ENCODE results near the gene NRP2. TPM values are rescaled to one million over a fixed set of nuclear protein-coding genes. Genes with fewer than 3 reads are reported as not detected.

NRP2 gene
- total and polyA plus RNA-seq, 2 donors (not counting 1 experiment from before 2014, with no cell fraction given), result 16.6 to 28.7 TPM

DNA sequence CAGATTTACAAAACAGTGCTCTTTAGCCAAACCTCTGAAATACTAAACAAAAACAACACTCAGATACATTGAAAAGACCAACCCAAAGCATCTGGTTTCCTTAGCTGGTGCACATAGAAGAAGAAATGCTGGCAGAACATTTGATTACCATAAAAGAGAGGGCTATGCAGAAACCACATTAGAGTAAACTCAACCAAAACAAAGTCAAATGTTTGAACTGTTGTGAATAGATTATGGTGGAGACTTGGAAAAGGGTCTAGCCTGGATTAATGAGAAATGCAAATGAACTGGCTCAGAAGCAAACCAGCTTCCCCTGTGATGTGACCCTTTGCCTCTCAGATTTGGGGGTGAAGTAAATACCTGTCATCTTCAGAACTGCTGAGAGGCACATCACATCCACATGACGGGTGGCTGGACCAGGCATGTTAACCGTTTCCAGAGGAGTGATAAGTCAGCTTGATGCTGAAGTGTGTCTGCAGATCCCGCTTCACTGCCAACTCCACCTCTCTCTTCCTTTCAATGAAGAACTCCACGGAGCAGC, 153.0 kb downstream of the NRP2 start:
- no peak overlapping the region for H2AFZ ChIP-seq (ENCODE audit: low read length)
- H3K9me3 ChIP-seq (ENCODE audit: control insufficient read depth, insufficient read depth, low read depth, low read length), result no peaks in the 10 kb centered on the region
- H3K9ac ChIP-seq (ENCODE audit: insufficient read depth, low read length), result no peak overlapping the region
- H4K20me1 ChIP-seq (ENCODE audit: control insufficient read depth, extremely low read depth, insufficient read depth, low read length), result no peaks in the 10 kb centered on the region
- H3K36me3 ChIP-seq (ENCODE audit: control insufficient read depth, insufficient read depth, low read length), result no peaks in the 10 kb centered on the region
- H3K4me3 ChIP-seq (replicated peaks in 1 of 4; ENCODE audit: control extremely low read depth in 1 of 4, insufficient read depth in 1 of 4, low read depth in 3 of 4, low read length in 4 of 4), result no peak overlapping the region
- TF ChIP-seq CTCF (conservative IDR thresholded peaks at IDR 0.05 in 1 of 2, IDR thresholded peaks at IDR 0.05 in 1 of 2; ENCODE audit: low read depth in 1 of 2, low read length in 2 of 2) (no peak), EZH2 (IDR thresholded peaks at IDR 0.05; ENCODE audit: low read length, missing control alignments) (no peak)
- H3K4me1 ChIP-seq (ENCODE audit: control insufficient read depth, extremely low read depth, insufficient read depth, low read length), result no peaks in the 10 kb centered on the region
- no peak overlapping the region for H3K4me2 ChIP-seq (ENCODE audit: extremely low read depth, insufficient read depth, low read length)
- H3K79me2 ChIP-seq (ENCODE audit: control insufficient read depth, insufficient read depth, low read length), result no peaks in the 10 kb centered on the region
- no peak overlapping the region for H3K27ac ChIP-seq (ENCODE audit: insufficient read depth, low read length)
- H3K27me3 ChIP-seq (ENCODE audit: control insufficient read depth, insufficient read depth, low read length), result no peaks in the 10 kb centered on the region
- peak; percentile 70 to 81 for DNase-seq (ENCODE audit: low read depth in 2 of 2)

DNA sequence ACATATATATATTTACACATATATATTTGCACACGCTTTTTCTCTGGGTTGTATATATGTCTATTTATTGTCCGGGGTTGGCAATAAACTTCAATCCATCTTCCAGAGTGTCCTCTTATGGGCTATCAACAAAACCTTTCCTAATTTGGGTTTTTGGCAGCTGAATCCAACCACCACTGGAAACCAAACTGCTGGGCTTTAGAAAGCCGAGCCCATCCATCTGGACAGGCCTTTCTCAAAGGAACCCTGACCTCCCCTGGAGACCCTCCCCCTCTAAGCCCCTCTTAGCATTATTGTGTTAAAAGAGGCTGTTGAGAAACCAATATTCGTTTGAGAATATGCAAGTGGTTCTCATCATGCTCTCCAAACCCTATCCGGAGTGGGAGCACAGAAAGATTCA, 153.6 kb downstream of the NRP2 start:
- Histone ChIP-seq H4K20me1 (ENCODE audit: control insufficient read depth, extremely low read depth, insufficient read depth, low read length) (no peaks in the 10 kb centered on the region), H3K27me3 (ENCODE audit: control insufficient read depth, insufficient read depth, low read length) (no peaks in the 10 kb centered on the region), H3K9ac (ENCODE audit: insufficient read depth, low read length) (no peak overlapping the region), H3K4me1 (ENCODE audit: control insufficient read depth, extremely low read depth, insufficient read depth, low read length) (no peaks in the 10 kb centered on the region), H3K4me2 (ENCODE audit: extremely low read depth, insufficient read depth, low read length) (no peak overlapping the region), H3K79me2 (ENCODE audit: control insufficient read depth, insufficient read depth, low read length) (no peaks in the 10 kb centered on the region), H3K36me3 (ENCODE audit: control insufficient read depth, insufficient read depth, low read length) (no peaks in the 10 kb centered on the region), H2AFZ (ENCODE audit: low read length) (no peak overlapping the region), H3K9me3 (ENCODE audit: control insufficient read depth, insufficient read depth, low read depth, low read length) (no peaks in the 10 kb centered on the region), H3K4me3 (replicated peaks in 1 of 4; ENCODE audit: control extremely low read depth in 1 of 4, insufficient read depth in 1 of 4, low read depth in 3 of 4, low read length in 4 of 4) (no peak overlapping the region), H3K27ac (ENCODE audit: insufficient read depth, low read length) (no peak overlapping the region)
- TF ChIP-seq CTCF (conservative IDR thresholded peaks at IDR 0.05 in 1 of 2, IDR thresholded peaks at IDR 0.05 in 1 of 2; ENCODE audit: low read depth in 1 of 2, low read length in 2 of 2), result no peak
- no peak for TF ChIP-seq EZH2 (IDR thresholded peaks at IDR 0.05; ENCODE audit: low read length, missing control alignments)
- DNase-seq (ENCODE audit: low read depth in 2 of 2), result no peak

DNA sequence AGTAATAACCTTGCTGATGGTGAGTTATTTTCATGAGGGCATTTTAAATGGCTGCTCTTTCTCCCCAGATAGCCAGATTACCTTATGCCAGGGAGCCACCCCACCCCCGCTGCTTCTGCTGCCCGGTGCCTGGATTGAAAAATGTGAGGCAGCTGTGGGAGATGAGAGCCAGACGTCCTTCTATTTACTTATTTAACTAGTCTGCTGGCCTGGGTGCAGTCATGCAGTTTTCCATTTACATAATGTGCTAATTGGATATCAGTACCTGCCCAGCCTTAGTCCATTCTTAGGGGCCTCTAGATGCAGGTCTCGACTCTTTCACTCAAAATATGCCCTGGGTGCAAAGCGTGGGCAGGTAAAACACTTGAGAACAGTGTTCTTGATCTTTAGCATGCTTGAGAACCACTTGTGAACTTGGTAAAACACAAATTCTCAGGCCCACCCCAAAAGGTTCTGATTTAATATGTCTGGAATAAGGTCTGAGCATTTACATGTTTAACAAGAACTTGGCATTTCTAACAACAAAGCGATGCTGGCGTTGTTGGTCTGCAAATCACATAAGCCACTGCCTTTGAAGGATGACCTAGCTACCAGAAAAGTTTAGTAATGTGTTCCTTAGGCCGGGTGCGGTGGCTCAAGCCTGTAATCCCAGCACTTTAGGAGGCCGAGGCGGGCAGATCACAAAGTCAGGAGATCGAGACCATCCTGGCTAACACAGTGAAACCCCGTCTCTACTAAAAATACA, 154.3 kb downstream of the NRP2 start:
- Histone ChIP-seq H3K36me3 (ENCODE audit: control insufficient read depth, insufficient read depth, low read length) (no peaks in the 10 kb centered on the region), H3K4me2 (ENCODE audit: extremely low read depth, insufficient read depth, low read length) (no peak overlapping the region), H3K27ac (ENCODE audit: insufficient read depth, low read length) (no peak overlapping the region), H3K4me1 (ENCODE audit: control insufficient read depth, extremely low read depth, insufficient read depth, low read length) (no peaks in the 10 kb centered on the region), H3K27me3 (ENCODE audit: control insufficient read depth, insufficient read depth, low read length) (no peaks in the 10 kb centered on the region), H3K79me2 (ENCODE audit: control insufficient read depth, insufficient read depth, low read length) (no peaks in the 10 kb centered on the region), H4K20me1 (ENCODE audit: control insufficient read depth, extremely low read depth, insufficient read depth, low read length) (no peaks in the 10 kb centered on the region), H2AFZ (ENCODE audit: low read length) (no peak overlapping the region), H3K4me3 (replicated peaks in 1 of 4; ENCODE audit: control extremely low read depth in 1 of 4, insufficient read depth in 1 of 4, low read depth in 3 of 4, low read length in 4 of 4) (no peak overlapping the region), H3K9ac (ENCODE audit: insufficient read depth, low read length) (no peak overlapping the region), H3K9me3 (ENCODE audit: control insufficient read depth, insufficient read depth, low read depth, low read length) (no peaks in the 10 kb centered on the region)
- no peak for TF ChIP-seq CTCF (conservative IDR thresholded peaks at IDR 0.05 in 1 of 2, IDR thresholded peaks at IDR 0.05 in 1 of 2; ENCODE audit: low read depth in 1 of 2, low read length in 2 of 2)
- no peak for TF ChIP-seq EZH2 (IDR thresholded peaks at IDR 0.05; ENCODE audit: low read length, missing control alignments)
- peak in 1 of 2 donors; percentile 45 for DNase-seq (ENCODE audit: low read depth in 2 of 2)

Data from fibroblast of lung (primary cell).